GM23248 (cell line): ENCODE results near the gene NLRC5.

ENCODE experiments used
- EZH2 ChIP-seq: fragments of 200-600 bp; sonication (generic); IDR thresholded peaks from 2 replicates; pipeline ENCODE4 v1.6.1; 2018; ENCODE audit warnings: antibody characterized with exemption, mild to moderate bottlenecking; ENCODE audit not compliant: insufficient read depth, poor library complexity, severe bottlenecking
- EZH2phosphoT487 ChIP-seq: fragments of 200-600 bp; sonication (generic); IDR thresholded peaks from 2 replicates; pipeline ENCODE4 v1.6.1; 2018; ENCODE audit warnings: antibody characterized with exemption, moderate library complexity, mild to moderate bottlenecking, low read depth; ENCODE audit not compliant: insufficient read depth

DNA sequence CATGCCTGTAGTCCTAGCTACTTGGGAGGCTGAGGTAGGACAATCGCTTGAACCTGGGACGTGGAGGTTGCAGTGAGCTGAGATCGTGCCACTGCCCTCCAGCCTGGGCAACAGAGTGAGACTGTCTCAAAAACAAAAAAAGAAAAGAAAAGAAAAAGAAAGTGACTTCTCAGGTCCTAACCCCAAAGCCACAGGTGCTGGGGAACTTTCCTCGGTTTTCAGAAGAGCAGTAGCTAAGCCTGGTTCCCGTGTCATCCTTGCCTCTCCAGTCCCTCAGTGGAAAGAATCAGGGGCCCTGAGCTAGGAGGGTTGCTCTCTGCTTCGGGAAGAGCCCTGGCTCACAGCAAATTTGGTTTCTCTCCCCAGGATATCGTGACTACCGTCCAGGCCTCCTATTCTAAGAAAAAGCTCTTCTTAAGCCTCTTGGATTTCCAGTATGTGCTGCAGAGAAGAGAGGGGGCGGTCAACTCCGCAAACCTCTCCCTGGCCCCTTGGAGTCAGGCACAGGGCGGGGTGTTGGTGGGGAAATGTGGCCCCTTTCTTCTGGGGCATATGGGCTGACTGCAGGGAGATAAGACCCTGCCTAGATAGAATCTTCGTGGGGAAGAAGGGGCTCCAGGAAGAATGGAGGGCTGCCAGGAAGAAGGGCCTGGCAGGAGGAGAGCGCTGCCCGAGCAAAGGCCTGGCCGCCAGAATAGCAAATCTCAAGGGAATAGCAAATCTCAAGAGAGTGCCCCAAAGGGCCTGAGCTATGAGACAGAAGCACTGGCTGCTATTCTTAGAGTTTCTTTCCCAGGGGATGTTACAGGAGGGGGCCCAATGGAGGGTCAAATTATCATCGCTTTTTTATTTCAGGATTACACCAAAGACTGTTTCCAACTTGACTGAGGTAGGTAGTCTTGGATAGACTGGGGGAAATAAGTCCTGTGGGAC lies 8.3 kb upstream of the NLRC5 start:
- no peak for TF ChIP-seq EZH2phosphoT487
- no peak for TF ChIP-seq EZH2
